22Rv1 (cell line): Measurements from ENCODE around the gene MALRD1.

Experiments
- ZFX ChIP-seq: fragments of 450-650 bp; IDR thresholded peaks from 2 replicates; pipeline ENCODE4 v1.6.1; 2017; ENCODE audit warnings: antibody characterized with exemption, borderline replicate concordance
- TF ChIP-seq, protein P1 (sequence below): fragments of 450-650 bp; IDR thresholded peaks from 2 replicates; pipeline ENCODE4 v1.5.1; 2017; ENCODE audit warnings: mild to moderate bottlenecking

DNA sequence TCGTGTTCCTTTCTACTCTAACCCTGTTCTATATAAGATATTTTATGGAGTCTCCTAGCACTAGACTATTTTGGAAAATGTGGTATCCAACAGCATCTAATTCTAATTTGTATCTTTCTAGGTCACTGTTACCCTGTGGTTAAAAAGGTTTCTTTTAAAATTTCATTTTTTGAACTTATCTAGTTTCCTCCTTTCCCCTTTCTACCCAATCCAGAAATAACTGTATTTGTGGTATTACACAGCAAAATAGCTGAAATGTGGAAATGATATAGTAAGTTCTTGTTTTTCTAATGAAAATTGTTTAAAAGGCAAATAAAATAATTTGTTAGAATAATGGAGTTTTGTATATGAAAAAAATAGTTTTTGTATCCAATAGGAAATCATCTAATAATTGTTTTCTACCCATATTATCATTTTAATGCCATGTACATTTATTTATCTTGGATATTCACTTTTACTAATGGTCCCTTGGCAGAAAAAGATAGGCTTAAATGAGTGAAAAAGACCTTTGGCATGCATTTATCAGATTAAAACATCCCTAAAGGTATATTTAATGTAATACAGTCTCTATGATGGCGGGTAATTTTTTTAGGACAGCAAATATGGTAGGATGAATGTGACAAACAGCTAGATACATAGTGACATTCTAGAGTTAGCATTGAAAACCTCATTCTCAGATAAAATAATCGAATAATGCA, 592.1 kb downstream of the MALRD1 start:
- TF ChIP-seq, protein P1, sequence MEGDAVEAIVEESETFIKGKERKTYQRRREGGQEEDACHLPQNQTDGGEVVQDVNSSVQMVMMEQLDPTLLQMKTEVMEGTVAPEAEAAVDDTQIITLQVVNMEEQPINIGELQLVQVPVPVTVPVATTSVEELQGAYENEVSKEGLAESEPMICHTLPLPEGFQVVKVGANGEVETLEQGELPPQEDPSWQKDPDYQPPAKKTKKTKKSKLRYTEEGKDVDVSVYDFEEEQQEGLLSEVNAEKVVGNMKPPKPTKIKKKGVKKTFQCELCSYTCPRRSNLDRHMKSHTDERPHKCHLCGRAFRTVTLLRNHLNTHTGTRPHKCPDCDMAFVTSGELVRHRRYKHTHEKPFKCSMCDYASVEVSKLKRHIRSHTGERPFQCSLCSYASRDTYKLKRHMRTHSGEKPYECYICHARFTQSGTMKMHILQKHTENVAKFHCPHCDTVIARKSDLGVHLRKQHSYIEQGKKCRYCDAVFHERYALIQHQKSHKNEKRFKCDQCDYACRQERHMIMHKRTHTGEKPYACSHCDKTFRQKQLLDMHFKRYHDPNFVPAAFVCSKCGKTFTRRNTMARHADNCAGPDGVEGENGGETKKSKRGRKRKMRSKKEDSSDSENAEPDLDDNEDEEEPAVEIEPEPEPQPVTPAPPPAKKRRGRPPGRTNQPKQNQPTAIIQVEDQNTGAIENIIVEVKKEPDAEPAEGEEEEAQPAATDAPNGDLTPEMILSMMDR, result no peak
- TF ChIP-seq ZFX, result no peak
